ENCODE results near the gene STRN3. TPM values are rescaled to one million over a fixed set of nuclear protein-coding genes. Genes with fewer than 3 reads are reported as not detected.

The STRN3 gene
- total RNA-seq, 1 donor from 2014 or later: 30.5 TPM

- DNase-seq (ENCODE audit: low read depth): no peak
- Histone ChIP-seq H3K4me3 (ENCODE audit: low read depth, low read length) (no peak overlapping the region), H3K36me3 (ENCODE audit: control insufficient read depth, insufficient read depth, low read length) (peaks cover 2% of the 10 kb centered on the region), H3K27me3 (ENCODE audit: control insufficient read depth, insufficient read depth, low read length) (no peaks in the 10 kb centered on the region)
- no peak for TF ChIP-seq CTCF (IDR thresholded peaks at IDR 0.05; ENCODE audit: insufficient read depth, low read length, poor library complexity, severe bottlenecking)
These were observed 29.1 kb downstream of the STRN3 start for GRCh38 chr14:30996892-30997659.

DNA sequence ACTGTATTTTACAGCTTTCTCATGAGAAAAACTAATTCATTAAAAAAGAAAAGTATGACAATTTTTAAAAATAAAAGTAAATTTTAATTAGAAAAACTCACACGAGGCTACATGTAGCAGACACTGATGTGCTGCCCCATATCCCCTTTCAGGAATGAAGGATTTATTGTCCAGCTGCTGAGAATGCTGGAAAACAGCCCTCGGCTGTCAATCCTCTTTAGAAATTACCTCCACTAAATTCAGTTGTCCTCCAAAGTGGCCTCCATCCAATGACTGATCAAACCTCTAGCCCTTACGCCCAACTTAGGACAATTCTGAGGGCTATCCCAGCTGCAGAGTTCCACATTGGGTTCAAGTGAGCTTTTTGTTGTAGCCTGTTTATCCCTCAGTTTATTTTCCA lies 30.5 kb downstream of the STRN3 start:
- no peak for TF ChIP-seq CTCF (IDR thresholded peaks at IDR 0.05; ENCODE audit: insufficient read depth, low read length, poor library complexity, severe bottlenecking)
- Histone ChIP-seq H3K36me3 (ENCODE audit: control insufficient read depth, insufficient read depth, low read length) (peaks cover 2% of the 10 kb centered on the region), H3K27me3 (ENCODE audit: control insufficient read depth, insufficient read depth, low read length) (no peaks in the 10 kb centered on the region), H3K4me3 (ENCODE audit: low read depth, low read length) (no peak overlapping the region)
- DNase-seq (ENCODE audit: low read depth): no peak

DNA sequence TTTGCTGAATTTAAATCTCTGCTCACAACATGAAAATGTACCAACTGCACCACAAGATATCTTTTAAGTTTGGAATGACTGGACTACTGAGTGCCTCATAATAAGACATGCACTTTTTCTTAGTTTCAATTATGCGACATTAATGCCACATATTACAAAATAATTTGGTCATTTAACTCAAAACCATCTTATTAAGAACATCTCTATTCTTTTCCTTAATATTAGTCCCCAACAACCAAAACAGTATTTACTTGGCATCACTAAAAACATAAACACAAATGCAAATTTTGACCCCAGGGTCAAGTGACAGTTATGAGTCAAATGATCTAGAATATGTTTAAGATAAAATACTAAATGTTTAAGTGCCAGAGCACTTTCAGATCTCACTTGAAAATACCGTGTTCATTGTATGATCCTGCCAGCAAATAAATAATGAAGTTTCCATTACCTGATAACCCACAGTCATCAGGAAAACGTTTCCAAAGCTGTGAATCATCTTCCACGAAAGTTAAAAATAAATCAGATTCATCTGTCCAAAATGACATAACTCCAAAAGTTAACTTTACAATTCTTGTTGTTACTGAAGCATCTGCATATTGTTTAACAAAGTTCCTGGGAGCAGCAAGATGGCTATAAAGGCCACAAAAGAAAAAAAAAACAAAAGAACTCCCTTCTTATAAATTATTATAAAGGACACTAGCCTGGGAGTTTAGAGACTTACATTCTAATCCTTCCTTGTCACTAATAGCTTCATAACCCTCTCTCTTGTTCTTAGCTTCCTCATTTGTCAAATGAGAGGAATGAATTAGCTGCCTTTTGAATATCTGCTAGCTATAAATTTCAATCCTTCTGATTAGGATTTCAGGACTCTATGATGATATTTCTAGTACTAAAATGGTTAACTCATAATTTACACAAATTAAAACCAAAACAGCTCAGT lies 31.2 kb downstream of the STRN3 start:
- no peak for DNase-seq (ENCODE audit: low read depth)
- Histone ChIP-seq H3K4me3 (ENCODE audit: low read depth, low read length) (no peak overlapping the region), H3K27me3 (ENCODE audit: control insufficient read depth, insufficient read depth, low read length) (no peaks in the 10 kb centered on the region), H3K36me3 (ENCODE audit: control insufficient read depth, insufficient read depth, low read length) (peaks cover 2% of the 10 kb centered on the region)
- no peak for TF ChIP-seq CTCF (IDR thresholded peaks at IDR 0.05; ENCODE audit: insufficient read depth, low read length, poor library complexity, severe bottlenecking)

GRCh38 chr14:30993071-30993470 lies 33.1 kb downstream of the STRN3 start:
- H3K36me3 ChIP-seq (ENCODE audit: control insufficient read depth, insufficient read depth, low read length): no peaks in the 10 kb centered on the region
- H3K4me3 ChIP-seq (ENCODE audit: low read depth, low read length): no peak overlapping the region
- TF ChIP-seq CTCF (IDR thresholded peaks at IDR 0.05; ENCODE audit: insufficient read depth, low read length, poor library complexity, severe bottlenecking): no peak
- no peaks in the 10 kb centered on the region for H3K27me3 ChIP-seq (ENCODE audit: control insufficient read depth, insufficient read depth, low read length)
- DNase-seq (ENCODE audit: low read depth): no peak

DNA sequence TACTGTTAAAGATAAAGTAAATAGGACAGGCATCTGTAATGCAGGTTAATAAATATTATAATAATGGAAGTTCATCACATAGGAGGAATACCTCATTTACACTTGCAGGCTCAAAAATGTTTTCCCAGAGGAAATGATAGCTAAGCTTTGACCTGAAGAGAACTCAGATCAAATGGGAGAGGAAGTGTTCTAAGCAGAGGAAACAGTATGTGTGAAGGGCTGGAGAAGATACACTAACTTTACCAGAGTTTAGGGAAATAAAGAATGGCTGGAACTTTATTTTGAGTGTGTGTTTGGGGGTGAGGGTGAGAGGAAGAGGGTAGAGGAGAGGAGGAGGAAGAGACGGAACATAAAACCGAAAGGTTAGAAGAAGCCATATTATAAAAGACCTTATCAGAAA lies 34.8 kb downstream of the STRN3 start:
- no peak for TF ChIP-seq CTCF (IDR thresholded peaks at IDR 0.05; ENCODE audit: insufficient read depth, low read length, poor library complexity, severe bottlenecking)
- H3K4me3 ChIP-seq (ENCODE audit: low read depth, low read length): no peak overlapping the region
- DNase-seq (ENCODE audit: low read depth): no peak
- H3K36me3 ChIP-seq (ENCODE audit: control insufficient read depth, insufficient read depth, low read length): no peaks in the 10 kb centered on the region
- H3K27me3 ChIP-seq (ENCODE audit: control insufficient read depth, insufficient read depth, low read length): no peaks in the 10 kb centered on the region

All from kidney epithelial cell (primary cell).